Measurements from ENCODE around the gene HPSE. TPM values are rescaled to one million over a fixed set of nuclear protein-coding genes. Genes with fewer than 3 reads are reported as not detected.
A peak's percentile ranks its signal among the peaks of the same experiment; 100 is the strongest.

Gene HPSE
- total RNA-seq, 1 experiment from 2014 or later = 12.6 TPM

GRCh38 chr4:83285055-83285407 is 49.6 kb downstream of the HPSE start:
- DNase-seq (ENCODE audit: low read depth, low spot score) = no peak
- peak overlapping the region; percentile 97 for H2AFZ ChIP-seq (ENCODE audit: low read depth, low read length, poor library complexity, severe bottlenecking)
- intact Hi-C loops (cut with micrococcal nuclease) = no loop called here
- RAD21 ChIA-PET (ENCODE audit: low non-redundant PET in 1 of 2, low total read pairs in 2 of 2, uncharacterized antibody in 2 of 2, unreplicated experiment in 2 of 2) = no interaction called here
- H3K27me3 ChIP-seq (ENCODE audit: insufficient read depth, low read length) = no peaks in the 10 kb centered on the region
- H3K4me2 ChIP-seq (ENCODE audit: low read length) = peak overlapping the region; percentile 81
- H3K79me2 ChIP-seq (ENCODE audit: insufficient read depth, low read length) = peaks cover 26% of the 10 kb centered on the region
- no peaks in the 10 kb centered on the region for H3K9me3 ChIP-seq (ENCODE audit: control insufficient read depth in 1 of 2, insufficient read depth in 1 of 2, low read depth in 1 of 2, low read length in 2 of 2)
- H3K4me1 ChIP-seq (ENCODE audit: control insufficient read depth in 1 of 2, insufficient read depth in 2 of 2, low read length in 2 of 2) = peaks cover 6 to 27% of the 10 kb centered on the region in 2 experiments; a peak in 3 of 4 replicates
- no peaks in the 10 kb centered on the region for H4K20me1 ChIP-seq (ENCODE audit: insufficient read depth)
- H3K27ac ChIP-seq (ENCODE audit: low read depth, low read length) = peak overlapping the region; percentile 90; the same call in 1 of the 2 replicates
- no peak for ATAC-seq
- no peaks in the 10 kb centered on the region for H3K9me2 ChIP-seq (ENCODE audit: insufficient read depth)
- no peaks in the 10 kb centered on the region for H3K36me3 ChIP-seq (ENCODE audit: control insufficient read depth in 1 of 2, insufficient read depth in 2 of 2, low read length in 2 of 2)
- CTCF ChIA-PET = interaction anchor here (0.9 to 2.1 kb wide), 9 partner anchors 8 to 435 kb away, joined by 3 to 11 read pairs (median 5); partner anchors contain the start of genes COPS4, HELQ and MRPS18C
- BruUV-seq (replicated peaks) = TSS peak; percentile 99
- H3K4me3 ChIP-seq (replicated peaks in 1 of 2; ENCODE audit: low read depth in 1 of 2, low read length in 2 of 2) = peak overlapping the region; percentile 63 to 66
- POLR2A ChIA-PET = interaction anchor here (1.0 to 1.3 kb wide), 5 partner anchors 11 to 250 kb away, joined by 3 to 7 read pairs (median 4); partner anchors contain the start of gene COPS4
- H3K9ac ChIP-seq (ENCODE audit: low read length) = peak overlapping the region; percentile 83
- TF ChIP-seq EGR1 (IDR thresholded peaks at IDR 0.05; ENCODE audit: low read depth) = no peak
- TF ChIP-seq CEBPB (IDR thresholded peaks at IDR 0.05; ENCODE audit: low read depth) = 0 out of 2 replicates have a peak, but pooled peaks have one; percentile 12
- no peak for TF ChIP-seq YY1 (IDR thresholded peaks at IDR 0.05; ENCODE audit: extremely low read depth, insufficient replicate concordance, low read depth, low read length)
- 0 out of 2 replicates have a peak, but pooled peaks have one; percentile 8 for TF ChIP-seq CBX3 (IDR thresholded peaks at IDR 0.05; ENCODE audit: low read depth)

DNA sequence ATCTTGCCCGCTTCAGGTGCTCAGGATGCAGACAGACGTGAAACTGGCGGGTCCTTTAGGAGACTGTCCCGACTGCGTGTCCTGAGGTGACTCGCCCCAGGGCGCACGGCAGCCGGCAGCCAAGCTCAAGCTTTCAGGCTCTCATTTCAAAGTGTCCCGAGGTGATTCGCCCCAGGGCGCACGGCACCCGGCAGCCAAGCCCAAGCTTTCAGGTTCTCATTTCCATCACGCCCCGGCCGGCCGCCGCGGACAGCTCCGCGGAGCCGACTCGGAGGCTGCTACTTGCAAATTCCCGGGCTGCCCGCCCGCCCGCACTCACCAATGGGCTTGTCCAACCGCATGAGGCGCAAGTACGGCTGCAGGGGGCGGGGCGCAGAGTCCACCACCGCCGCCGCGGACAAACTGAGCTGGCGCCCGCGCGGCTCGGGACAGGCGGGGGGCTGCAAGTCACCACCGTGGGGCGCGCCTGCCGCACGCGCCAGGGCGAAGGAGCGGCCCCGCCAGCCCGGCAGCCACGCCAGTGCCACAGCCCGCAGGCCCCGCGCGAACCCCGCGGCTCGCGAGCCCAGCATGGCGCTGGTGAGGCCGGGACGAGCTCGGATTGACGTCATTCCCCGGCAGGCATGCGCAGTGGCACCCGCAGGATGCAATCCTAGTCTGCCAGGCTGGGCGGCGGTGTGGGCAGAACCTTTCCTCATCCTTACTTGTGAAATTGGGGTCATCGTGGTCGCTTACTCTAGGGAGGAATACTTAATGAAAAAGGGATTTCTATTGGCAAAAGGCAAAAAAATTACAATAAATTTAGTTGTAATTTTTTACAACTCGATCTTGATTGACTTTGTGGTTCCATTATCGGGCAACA is 50.2 kb downstream of the HPSE start, which contains the start of gene COQ2:
TSS of gene COQ2 (minus strand) at position 606 of the 862 bp plus-strand sequence. CDS start at position 572, 34 bp downstream.
- intact Hi-C loops (cut with micrococcal nuclease) = loop anchor here (5.0 kb wide), 1 partner anchor 382 kb away; the partner anchor contains the start of gene THAP9
- ChIA-PET CTCF (interaction anchor here (0.7 to 2.1 kb wide), 11 partner anchors 9 to 822 kb away, joined by 3 to 11 read pairs (median 4); partner anchors contain the start of genes COPS4, HELQ and MRPS18C), RAD21 (ENCODE audit: low non-redundant PET in 1 of 2, low total read pairs in 2 of 2, uncharacterized antibody in 2 of 2, unreplicated experiment in 2 of 2) (no interaction called here), POLR2A (interaction anchor here (0.7 to 1.3 kb wide), 6 partner anchors 10 to 249 kb away, joined by 3 to 7 read pairs (median 4); partner anchors contain the start of gene COPS4)
- H2AFZ ChIP-seq (ENCODE audit: low read depth, low read length, poor library complexity, severe bottlenecking) = peak within 1 kb of the TSS; percentile 97
- no TSS peak for BruUV-seq (replicated peaks)
- peaks cover 6 to 27% of the 10 kb centered on the region in 2 experiments; a peak in 3 of 4 replicates for H3K4me1 ChIP-seq (ENCODE audit: control insufficient read depth in 1 of 2, insufficient read depth in 2 of 2, low read length in 2 of 2)
- peak within 1 kb of the TSS; percentile 90 for H3K27ac ChIP-seq (ENCODE audit: low read depth, low read length)
- H4K20me1 ChIP-seq (ENCODE audit: insufficient read depth) = no peaks in the 10 kb centered on the region
- peak within 1 kb of the TSS; percentile 83 for H3K9ac ChIP-seq (ENCODE audit: low read length)
- no peaks in the 10 kb centered on the region for H3K36me3 ChIP-seq (ENCODE audit: control insufficient read depth in 1 of 2, insufficient read depth in 2 of 2, low read length in 2 of 2)
- H3K9me3 ChIP-seq (ENCODE audit: control insufficient read depth in 1 of 2, insufficient read depth in 1 of 2, low read depth in 1 of 2, low read length in 2 of 2) = no peaks in the 10 kb centered on the region
- H3K4me3 ChIP-seq (replicated peaks in 1 of 2; ENCODE audit: low read depth in 1 of 2, low read length in 2 of 2) = peak within 1 kb of the TSS; percentile 63 to 66
- H3K9me2 ChIP-seq (ENCODE audit: insufficient read depth) = no peaks in the 10 kb centered on the region
- H3K4me2 ChIP-seq (ENCODE audit: low read length) = peak within 1 kb of the TSS; percentile 81
- no peaks in the 10 kb centered on the region for H3K27me3 ChIP-seq (ENCODE audit: insufficient read depth, low read length)
- ATAC-seq (peak; percentile 91), DNase-seq (ENCODE audit: low read depth, low spot score) (peak; percentile 79)
- peaks cover 32% of the 10 kb centered on the region for H3K79me2 ChIP-seq (ENCODE audit: insufficient read depth, low read length)
- no peak for TF ChIP-seq FOSL1 (IDR thresholded peaks at IDR 0.05; ENCODE audit: low read depth)
- TF ChIP-seq CBX3 (IDR thresholded peaks at IDR 0.05; ENCODE audit: low read depth) = 0 out of 2 replicates have a peak, but pooled peaks have one; percentile 2
- TF ChIP-seq EZH2phosphoT487 (IDR thresholded peaks at IDR 0.05; ENCODE audit: borderline replicate concordance) = no peak
- no peak for TF ChIP-seq SRF (IDR thresholded peaks at IDR 0.05; ENCODE audit: low read depth)
- TF ChIP-seq, protein P1, sequence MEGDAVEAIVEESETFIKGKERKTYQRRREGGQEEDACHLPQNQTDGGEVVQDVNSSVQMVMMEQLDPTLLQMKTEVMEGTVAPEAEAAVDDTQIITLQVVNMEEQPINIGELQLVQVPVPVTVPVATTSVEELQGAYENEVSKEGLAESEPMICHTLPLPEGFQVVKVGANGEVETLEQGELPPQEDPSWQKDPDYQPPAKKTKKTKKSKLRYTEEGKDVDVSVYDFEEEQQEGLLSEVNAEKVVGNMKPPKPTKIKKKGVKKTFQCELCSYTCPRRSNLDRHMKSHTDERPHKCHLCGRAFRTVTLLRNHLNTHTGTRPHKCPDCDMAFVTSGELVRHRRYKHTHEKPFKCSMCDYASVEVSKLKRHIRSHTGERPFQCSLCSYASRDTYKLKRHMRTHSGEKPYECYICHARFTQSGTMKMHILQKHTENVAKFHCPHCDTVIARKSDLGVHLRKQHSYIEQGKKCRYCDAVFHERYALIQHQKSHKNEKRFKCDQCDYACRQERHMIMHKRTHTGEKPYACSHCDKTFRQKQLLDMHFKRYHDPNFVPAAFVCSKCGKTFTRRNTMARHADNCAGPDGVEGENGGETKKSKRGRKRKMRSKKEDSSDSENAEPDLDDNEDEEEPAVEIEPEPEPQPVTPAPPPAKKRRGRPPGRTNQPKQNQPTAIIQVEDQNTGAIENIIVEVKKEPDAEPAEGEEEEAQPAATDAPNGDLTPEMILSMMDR (IDR thresholded peaks at IDR 0.05 in 2 of 3, conservative IDR thresholded peaks at IDR 0.05 in 1 of 3; ENCODE audit: borderline replicate concordance in 1 of 3, insufficient read depth in 1 of 3, low read depth in 2 of 3, low read length in 2 of 3) = peak in 1 of 3 experiments; percentile 8; a peak in 1 of 6 replicates
- TF ChIP-seq, protein P2, sequence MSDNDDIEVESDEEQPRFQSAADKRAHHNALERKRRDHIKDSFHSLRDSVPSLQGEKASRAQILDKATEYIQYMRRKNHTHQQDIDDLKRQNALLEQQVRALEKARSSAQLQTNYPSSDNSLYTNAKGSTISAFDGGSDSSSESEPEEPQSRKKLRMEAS (IDR thresholded peaks at IDR 0.05) = peak; percentile 74
- TF ChIP-seq CEBPB (IDR thresholded peaks at IDR 0.05; ENCODE audit: low read depth) = no peak
- TF ChIP-seq RAD21 (IDR thresholded peaks at IDR 0.05; ENCODE audit: low read depth) = no peak
- peak; percentile 71; the same call in 1 of the 2 replicates for TF ChIP-seq SIN3A (IDR thresholded peaks at IDR 0.05; ENCODE audit: low read depth)
- TF ChIP-seq YY1 (IDR thresholded peaks at IDR 0.05; ENCODE audit: extremely low read depth, insufficient replicate concordance, low read depth, low read length) = peak; percentile 78
- peak; percentile 87 for TF ChIP-seq POLR2AphosphoS5 (IDR thresholded peaks at IDR 0.05; ENCODE audit: low read depth, low read length)
- no peak for TF ChIP-seq JUND (IDR thresholded peaks at IDR 0.05)
